ENCODE data around the gene MRTFA. TPM values are rescaled to one million over a fixed set of nuclear protein-coding genes. Genes with fewer than 3 reads are reported as not detected.
A peak's percentile ranks its signal among the peaks of the same experiment; 100 is the strongest.

Gene MRTFA
- total RNA-seq, 1 donor from 2014 or later = 115 TPM

DNA sequence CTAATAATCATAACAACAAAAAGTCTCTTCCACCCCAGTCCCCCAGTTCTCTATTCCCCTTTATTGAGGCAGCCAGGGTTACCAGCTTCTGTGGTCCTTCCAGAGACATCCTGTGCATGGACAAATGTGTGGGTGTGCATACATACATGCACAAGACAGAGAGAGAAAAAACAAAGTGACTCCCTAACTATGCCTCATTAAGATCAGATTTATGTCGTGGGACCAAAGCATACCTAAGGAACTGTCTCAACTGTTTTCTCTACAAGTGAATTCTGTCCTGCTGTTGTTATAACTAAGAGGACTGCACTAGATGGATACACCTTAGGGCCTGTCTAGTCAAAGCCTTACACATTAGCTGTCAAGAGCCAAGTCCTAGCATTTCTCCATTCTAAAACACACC, 106.7 kb downstream of the MRTFA start:
- DNase-seq = no peak
- no peaks in the 10 kb centered on the region for H3K27me3 Mint-ChIP-seq
- H3K4me1 Mint-ChIP-seq = peaks cover 74% of the 10 kb centered on the region
- peaks cover 9% of the 10 kb centered on the region for H3K36me3 Mint-ChIP-seq (ENCODE audit: low read depth)
- ChIA-PET POLR2A (interaction anchor here (2.0 kb wide), 1 partner anchor 107 kb away, joined by 6 read pairs; the partner anchor contains the start of gene MRTFA), CTCF (interaction anchor here (1.2 to 12.5 kb wide), 4 partner anchors 9 to 118 kb away, joined by 3 to 215 read pairs (median 4); no protein-coding TSS in a partner anchor)
- no peaks in the 10 kb centered on the region for H3K9me3 Mint-ChIP-seq
- no peak overlapping the region for H3K4me3 Mint-ChIP-seq
- no peak for ATAC-seq (ENCODE audit: low read depth)
- intact Hi-C loops (cut with micrococcal nuclease) = loop anchor here (10.0 kb wide), 1 partner anchor 285 kb away; the partner anchor contains the start of gene SLC25A17
- H3K27ac Mint-ChIP-seq = peak overlapping the region; percentile 41
- no peak for TF ChIP-seq CTCF (IDR thresholded peaks at IDR 0.05)

DNA sequence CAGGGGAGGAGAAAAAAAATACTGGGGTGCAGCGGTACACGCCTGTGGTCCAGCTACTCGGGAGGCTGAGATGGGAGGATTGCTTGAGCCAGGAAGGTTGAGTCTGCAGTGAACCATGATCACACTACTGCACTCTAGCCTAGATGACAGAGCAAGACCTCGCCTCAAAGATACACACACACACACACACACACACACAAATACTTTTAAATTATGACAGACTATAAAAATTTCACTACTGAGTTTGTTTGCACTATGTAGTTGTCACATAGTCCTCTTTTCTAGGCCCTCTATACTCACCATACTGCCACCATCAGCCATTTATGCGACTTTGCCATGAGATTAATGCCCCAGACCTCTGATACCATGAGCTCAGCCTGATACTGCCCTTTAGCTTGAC, 109.6 kb downstream of the MRTFA start:
- ChIA-PET CTCF (interaction anchor here (0.7 to 12.5 kb wide), 5 partner anchors 15 to 156 kb away, joined by 3 to 215 read pairs (median 5); no protein-coding TSS in a partner anchor), POLR2A (interaction anchor here (0.7 to 1.9 kb wide), 4 partner anchors 67 to 953 kb away, joined by 3 to 14 read pairs (median 10); partner anchors contain the start of gene MRTFA)
- H3K27me3 Mint-ChIP-seq = no peaks in the 10 kb centered on the region
- H3K4me1 Mint-ChIP-seq = peaks cover 58% of the 10 kb centered on the region
- no peak overlapping the region for H3K4me3 Mint-ChIP-seq
- intact Hi-C loops (cut with micrococcal nuclease) = loop anchor here (10.0 kb wide), 1 partner anchor 288 kb away; the partner anchor contains the start of gene SLC25A17
- no peak for TF ChIP-seq CTCF (IDR thresholded peaks at IDR 0.05)
- ATAC-seq (ENCODE audit: low read depth) = no peak
- peak overlapping the region; percentile 9 for H3K27ac Mint-ChIP-seq
- DNase-seq = no peak
- H3K36me3 Mint-ChIP-seq (ENCODE audit: low read depth) = peaks cover 19% of the 10 kb centered on the region
- no peaks in the 10 kb centered on the region for H3K9me3 Mint-ChIP-seq

DNA sequence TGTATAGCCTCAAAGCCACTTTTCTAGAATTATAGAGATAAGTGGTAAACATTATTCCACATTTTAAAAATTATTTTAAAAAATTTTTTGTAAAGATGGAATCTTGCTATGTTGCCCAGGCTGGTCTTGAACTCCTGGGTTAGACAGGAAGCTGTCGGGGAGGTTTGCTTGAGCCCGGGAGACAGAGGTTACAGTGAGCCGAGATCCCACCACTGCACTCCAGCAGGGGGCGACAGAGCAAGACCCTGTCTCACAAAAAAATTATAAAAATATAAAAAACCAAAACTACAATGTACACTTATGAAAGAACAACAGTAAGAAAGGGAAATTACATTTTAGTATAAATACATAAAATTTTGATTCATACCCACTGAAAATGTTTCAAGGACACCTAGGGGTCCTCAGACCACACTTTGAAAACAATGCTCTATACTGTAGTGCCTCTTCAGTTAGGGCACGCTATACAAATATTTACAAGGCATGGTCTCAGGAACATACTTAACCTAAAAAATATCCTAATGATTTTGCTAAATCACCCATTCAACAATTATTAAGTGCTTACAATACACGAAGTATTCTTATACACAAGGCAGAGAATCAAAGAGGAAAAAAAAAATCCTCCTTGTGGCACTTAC, 111.2 kb downstream of the MRTFA start:
- H3K9me3 Mint-ChIP-seq = no peaks in the 10 kb centered on the region

GRCh38 chr22:40524392-40525249, 111.9 kb downstream of the MRTFA start:
- DNase-seq = no peak
- CTCF ChIA-PET = interaction anchor here (0.6 to 12.5 kb wide), 20 partner anchors 9 to 375 kb away, joined by 3 to 215 read pairs (median 8); partner anchors contain the start of gene MRTFA
- peak; percentile 65 for ATAC-seq (ENCODE audit: low read depth)
- Mint-ChIP-seq H3K9me3 (no peaks in the 10 kb centered on the region), H3K27ac (no peak overlapping the region), H3K36me3 (ENCODE audit: low read depth) (peaks cover 16% of the 10 kb centered on the region), H3K27me3 (no peaks in the 10 kb centered on the region), H3K4me3 (no peak overlapping the region), H3K4me1 (peaks cover 45% of the 10 kb centered on the region)
- intact Hi-C loops (cut with micrococcal nuclease) = loop anchor here (1.0 to 10.0 kb wide), 7 partner anchors 9 to 375 kb away; partner anchors contain the start of gene SLC25A17
- TF ChIP-seq CTCF (IDR thresholded peaks at IDR 0.05) = no peak
- POLR2A ChIA-PET = interaction anchor here (0.6 to 2.0 kb wide), 7 partner anchors 69 to 127 kb away, joined by 4 to 18 read pairs (median 6); partner anchors contain the start of gene MRTFA

More for the DNA sequence above, 111.2 kb downstream of the MRTFA start:
- peak; percentile 63 for ATAC-seq (ENCODE audit: low read depth)
- H3K27me3 Mint-ChIP-seq = no peaks in the 10 kb centered on the region
- peaks cover 16% of the 10 kb centered on the region for H3K36me3 Mint-ChIP-seq (ENCODE audit: low read depth)
- no peak overlapping the region for H3K27ac Mint-ChIP-seq
- POLR2A ChIA-PET = interaction anchor here (1.3 to 2.0 kb wide), 5 partner anchors 68 to 126 kb away, joined by 4 to 18 read pairs (median 9); partner anchors contain the start of gene MRTFA
- DNase-seq = peak; percentile 50
- CTCF ChIA-PET = interaction anchor here (0.6 to 12.5 kb wide), 19 partner anchors 8 to 374 kb away, joined by 3 to 215 read pairs (median 8); partner anchors contain the start of gene MRTFA
- intact Hi-C loops (cut with micrococcal nuclease) = loop anchor here (1.0 to 10.0 kb wide), 7 partner anchors 8 to 374 kb away; partner anchors contain the start of gene SLC25A17
- TF ChIP-seq CTCF (IDR thresholded peaks at IDR 0.05) = peak; percentile 39
- no peak overlapping the region for H3K4me3 Mint-ChIP-seq
- H3K4me1 Mint-ChIP-seq = peaks cover 48% of the 10 kb centered on the region

All from activated B cell treated with CpG ODN at 0.5 μM for 24 hours (primary cell).